HG03521 (cell line): Measurements from ENCODE around the gene MEN1.
A peak's percentile ranks its signal among the peaks of the same experiment; 100 is the strongest.

Experiments
- ATAC-seq: cut with Tn5 transposase; IDR thresholded peaks from one replicate; pipeline ENCODE4 v1.9.1; 2021; ENCODE audit warnings: mild to moderate bottlenecking, moderate library complexity; ENCODE audit not compliant: unreplicated experiment

The MEN1 gene

DNA sequence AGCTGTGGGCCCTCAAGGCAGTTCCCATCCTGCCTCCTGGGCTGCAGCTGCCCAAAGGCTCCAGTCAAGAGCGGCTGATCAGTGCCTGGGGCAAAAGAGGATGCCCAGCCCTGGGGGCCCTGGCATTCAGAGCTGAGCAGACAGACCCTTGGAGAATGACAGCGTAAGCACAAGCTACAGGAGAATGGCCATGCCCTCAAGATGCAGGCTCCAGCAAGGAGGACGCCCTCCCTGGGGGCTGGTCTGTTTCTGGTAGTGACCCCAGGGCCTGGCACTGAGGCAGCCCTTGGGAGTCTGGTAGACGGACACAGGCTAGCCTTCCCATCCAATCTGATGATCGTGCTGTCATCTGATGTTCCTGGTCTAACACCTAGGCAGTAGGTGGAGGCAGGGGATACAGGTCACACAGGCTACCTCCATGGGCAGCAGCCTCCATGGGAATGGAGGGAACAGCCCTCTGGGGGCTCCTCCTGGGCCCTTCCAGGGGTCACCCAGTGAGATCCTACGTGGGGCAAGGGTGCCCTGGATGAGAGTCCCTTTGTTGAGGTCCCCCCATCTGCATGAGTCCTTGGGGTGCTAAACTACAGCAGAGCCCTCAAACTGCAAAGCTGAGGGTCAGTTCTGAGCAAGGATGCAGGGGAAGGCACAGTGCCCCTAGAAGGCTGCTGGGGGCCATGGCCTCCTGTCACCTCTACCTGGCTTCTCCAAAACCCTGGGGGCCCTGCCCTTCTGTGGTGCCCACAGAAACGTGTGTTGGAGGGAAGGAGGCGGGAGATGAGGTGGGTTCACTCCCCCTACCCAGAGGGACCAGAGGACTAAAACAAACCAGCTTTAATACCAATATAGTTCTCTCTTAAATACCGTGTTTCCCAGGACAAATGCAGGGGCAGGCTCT is 21.8 kb downstream of the MEN1 start:
- no peak for ATAC-seq

DNA sequence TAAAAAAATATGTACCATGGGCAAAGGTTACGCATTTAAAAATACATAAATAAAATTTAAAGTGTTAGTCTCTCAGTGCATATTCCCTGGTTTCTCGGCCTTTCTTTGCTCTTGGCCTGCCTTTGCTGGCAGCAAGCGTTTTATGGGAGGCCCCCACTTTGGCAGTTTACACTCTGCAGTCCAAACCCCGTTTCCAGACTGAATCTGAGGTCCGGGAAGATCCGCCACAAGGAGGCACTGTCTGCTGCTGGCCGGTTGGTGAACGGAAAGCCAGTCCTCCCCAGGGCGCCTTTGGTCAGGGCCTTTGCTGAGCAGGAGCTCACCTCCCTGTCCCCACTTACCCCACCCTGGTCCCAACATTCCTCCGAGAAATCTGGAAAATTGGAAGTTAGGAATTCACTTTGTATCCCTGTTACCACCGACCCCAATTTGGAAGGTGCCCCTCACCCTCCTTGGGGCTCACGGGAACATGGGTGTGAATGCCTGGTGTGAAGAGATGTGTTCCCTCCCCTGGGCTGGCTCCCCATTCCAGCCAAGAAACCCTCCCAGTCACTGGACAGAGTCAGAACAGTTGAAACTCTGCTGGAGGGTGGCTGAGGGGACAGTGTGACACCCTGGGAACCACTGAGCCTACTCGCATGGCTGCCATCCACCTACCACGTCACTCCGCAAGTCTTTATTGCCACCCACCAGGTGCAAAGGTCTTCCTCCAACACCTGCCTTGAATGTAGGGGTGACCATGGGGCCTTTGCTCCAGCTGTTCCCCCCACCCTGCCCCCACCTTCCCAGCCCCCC is 22.6 kb downstream of the MEN1 start:
- no peak for ATAC-seq

DNA sequence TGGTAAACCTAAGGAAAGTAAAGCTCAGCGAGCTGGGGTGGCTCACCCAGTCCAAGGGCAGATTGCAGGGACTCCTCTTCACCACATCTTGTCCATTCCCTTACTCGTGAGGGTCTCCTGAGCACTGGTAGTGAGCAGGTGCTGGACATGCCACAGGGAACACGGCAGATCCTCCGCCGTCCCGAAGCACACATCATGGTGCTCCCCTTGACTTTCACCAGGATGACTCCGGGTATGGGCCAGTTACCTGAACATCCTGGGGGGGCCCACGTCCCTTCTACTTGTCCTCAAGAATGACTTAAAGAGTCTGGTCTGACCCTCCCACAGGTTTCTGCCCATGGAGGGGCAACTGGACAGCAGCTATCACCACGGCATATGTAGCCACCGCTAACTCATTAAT is 24.0 kb downstream of the MEN1 start:
- ATAC-seq = no peak

DNA sequence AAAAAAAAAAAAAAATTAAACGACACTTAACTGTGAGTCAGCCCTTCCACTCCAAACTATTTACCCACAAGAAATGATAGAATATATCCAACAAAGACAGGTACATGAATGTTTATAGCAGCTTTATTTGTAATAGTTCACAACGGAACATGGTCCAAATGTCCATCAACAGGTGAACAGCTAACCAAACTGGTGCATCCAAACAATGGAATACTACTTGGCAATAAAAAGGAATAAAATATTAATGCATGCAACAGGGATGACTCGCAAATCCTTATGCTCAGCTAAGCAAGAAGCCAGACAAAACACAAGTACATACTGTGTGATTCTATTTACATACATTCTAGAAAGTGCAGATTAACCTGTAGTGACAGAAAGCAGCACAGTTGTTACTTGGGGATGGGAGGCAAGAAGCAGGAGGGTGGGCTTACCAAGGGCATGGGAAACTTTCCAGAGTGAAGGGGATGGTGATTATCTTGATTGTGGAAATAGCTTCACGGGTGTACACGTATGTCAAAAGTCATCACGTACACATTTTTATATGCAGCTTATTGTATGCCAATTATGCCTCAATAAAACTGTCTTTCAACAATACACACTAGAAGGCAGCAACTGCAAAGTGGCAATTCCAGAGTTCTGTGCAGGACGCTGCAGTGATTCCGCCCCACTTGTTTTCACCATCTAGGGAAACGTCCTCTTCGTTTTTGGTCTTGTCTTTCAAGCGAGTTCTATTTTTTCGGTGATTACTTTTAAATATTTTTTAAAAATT is 25.4 kb downstream of the MEN1 start:
- ATAC-seq = no peak

DNA sequence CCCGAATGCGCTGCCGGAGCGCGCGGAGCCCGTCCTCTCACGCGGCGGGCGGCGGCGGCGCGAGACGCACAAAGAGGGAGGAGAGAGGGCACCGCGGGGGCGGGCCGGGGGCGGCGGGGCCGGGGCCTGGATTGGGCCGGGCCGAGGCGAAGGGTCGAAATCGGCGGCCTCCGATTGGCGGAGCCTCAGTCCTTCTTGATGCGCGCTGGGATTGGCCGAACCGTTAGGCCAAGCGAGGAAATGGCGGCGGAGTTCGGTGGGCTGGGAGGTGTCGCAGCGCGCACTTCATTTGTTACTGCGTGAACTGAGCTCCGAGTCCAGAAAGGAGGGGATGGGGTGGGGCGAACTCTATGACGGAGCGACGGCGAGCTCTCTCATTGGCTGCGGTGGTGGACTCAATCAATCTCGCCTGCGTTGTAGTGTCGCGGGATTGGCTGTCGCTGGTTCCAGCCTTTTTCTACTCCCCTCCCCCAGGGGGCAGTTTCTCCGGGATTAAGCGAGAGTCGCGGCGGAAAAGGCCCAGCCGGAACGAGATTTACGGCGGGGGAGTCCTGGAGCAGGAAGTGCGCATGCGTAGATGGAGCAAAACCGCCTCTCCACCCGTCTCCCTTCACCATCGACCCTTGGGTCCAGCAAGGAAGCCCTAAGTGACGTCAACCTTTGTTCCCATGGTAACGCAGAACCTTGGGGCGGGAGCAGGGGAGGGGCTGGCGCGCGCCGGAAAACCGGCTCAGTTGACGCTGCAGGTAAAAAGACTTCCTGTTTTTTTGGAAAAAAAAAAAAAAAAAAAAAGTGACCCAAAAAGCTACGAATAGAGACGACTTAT is 31.7 kb downstream of the MEN1 start, which contains the start of gene SF1:
Gene SF1, minus strand, starts transcription at position 70 of the 826 bp plus-strand sequence. CDS start 150 bp downstream, outside the sequence.
- ATAC-seq = peak; percentile 67

DNA sequence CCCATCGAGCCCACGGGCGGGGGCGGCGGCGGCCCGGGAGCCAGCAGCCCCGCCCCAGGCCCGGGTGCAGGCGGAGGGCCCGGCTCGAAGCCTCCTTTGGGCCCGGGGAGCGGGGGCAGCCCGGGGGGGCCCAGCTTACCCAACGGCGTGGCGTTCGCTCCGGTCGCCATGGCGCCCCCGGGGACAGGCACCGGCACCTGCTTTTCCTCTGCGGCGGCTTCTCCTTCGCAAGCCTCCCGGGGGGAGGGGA is 32.2 kb downstream of the MEN1 start:
- no peak for ATAC-seq

DNA sequence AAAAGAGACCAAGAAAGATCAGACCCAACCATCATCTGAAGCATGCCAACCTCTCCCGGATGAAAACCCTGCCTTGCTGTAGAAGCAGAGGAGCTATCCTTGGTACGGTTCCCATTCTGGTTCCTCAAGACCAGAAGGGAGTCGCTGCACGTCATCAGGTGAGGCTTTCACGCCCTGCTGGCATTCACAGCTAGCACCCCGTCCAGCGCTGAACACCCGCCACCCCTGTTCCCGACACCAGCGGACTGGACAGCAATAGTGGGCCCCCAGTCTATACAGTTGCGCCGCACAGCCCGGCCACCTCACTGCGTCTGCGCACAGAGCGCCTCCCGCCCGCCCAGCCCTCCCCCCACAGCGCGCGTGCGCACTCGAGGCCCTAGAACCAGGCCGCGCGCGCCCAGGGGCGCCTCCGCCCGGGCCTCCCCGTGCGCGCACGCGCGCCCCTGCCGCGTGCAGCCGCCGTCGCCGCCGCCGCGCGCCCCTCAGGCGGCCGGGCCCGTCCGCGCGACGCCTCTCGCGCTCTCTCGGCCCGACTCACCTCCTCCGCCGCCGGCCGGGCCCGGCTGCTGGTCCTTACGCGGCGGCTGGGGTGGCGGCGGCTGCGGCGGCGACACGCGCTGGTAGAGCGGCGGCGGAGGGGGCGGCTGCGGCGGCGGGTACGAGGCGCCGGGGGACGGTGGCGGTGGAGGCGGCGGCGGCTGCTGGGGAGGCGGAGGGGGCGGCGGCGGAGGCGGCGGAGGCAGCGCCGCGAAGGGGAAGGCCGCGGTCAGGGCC is 32.7 kb downstream of the MEN1 start:
- ATAC-seq = peak; percentile 27

DNA sequence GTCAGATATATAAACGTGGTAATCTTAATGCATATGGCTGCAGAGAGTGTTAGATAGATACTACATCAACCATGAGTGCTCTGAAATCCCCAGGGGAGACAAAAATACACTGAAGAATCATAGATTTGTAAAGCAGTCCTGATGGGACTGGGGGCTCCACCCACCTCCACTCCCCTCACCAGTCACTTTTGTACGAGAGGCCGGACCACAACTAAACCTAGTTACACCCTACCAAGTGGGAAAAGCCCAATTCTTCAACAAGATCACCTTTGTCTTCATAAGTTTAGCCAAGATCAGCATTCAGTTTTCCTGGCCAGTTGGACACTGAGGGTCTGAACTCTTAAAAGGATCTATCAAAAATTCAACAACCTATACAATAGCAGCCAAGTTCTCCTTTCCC is 33.5 kb downstream of the MEN1 start:
- ATAC-seq = no peak

DNA sequence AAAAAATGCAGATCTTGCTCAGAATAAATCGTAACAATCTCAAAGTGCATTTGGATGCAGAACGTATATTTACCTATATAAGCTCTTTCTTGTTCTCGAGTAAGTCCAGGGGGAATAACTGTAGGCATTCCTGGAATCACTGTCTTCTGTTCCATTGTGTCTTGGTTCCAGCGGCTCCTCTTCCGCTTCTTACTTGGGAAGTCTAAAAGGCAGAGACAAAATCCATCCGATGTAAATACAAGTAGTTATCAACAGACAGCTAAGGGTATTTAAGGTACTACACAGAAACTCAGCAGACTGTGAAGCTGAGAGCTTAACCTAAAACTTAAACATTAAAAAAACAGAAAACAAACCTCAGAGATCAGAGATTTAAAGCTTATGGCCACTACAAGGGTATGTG is 33.9 kb downstream of the MEN1 start:
- ATAC-seq = no peak

DNA sequence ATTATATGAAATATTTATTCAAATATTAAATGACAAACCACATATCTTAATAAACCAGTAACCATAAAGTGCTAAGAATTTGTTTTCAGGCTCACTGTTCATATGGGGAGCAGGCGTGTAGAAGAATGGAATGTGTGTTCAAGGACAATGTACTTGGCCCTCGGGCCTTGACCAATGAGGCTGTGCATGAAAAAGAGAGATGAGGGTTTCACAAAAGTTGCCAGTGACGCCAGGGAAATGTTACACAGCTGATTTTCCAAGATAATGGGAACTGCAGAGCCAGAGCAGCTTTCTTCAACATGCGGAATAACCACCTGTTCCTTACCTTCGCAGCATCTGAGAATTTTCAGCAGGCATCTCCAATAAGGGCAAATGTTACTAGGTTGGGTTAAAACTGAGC is 36.2 kb downstream of the MEN1 start:
- ATAC-seq = no peak

DNA sequence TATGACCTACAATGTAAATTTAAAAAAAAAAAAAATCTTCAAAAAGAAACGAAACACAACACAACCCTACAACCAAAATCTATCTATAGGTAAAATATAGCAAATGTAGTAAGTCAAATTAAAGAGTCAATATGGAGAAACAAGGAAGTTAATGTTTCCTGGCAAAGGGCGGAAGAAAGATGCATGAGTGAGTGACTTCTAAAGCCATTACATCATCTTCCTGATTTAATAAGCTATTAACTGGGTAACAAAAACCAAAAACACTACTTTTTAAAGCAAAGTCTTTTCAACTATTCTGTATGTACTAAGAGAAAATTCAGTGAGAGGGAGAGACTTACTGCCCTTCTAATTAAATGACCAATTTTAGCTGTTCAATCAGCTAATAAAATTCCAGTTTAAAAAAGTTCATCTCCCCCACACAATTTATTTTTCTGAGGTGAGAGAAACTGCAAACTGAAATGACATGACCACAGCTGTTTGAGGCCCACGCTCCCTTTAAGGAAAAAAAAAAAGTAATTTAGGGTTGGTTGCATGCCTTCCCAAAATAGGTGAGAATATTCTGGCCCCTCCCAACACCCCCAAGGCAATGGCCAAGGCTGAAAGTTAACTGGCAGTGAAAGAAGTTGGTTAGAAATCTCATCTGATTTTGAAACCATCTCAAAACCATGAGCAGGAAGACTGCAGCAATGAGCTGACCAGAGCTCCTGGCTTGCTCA is 37.9 kb downstream of the MEN1 start:
- no peak for ATAC-seq

DNA sequence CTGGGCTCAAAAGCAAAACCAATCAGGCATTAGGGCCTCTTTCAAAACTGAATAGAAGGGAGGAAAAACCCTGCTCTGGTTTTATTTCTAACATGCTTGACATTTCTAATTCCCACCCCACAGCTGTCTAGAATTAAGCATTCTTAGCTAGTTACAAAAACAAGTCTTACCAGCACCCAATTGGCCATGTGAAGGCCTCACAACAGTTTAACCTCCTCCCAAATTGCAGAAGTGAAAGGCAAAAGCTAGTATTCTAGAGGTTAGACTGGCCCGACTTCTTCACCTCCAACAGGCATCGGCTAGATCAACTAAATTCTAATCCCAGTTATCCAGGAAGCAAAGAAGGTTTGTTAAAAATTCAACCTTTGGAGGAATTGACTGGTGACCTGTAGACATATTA is 38.5 kb downstream of the MEN1 start:
- no peak for ATAC-seq

DNA sequence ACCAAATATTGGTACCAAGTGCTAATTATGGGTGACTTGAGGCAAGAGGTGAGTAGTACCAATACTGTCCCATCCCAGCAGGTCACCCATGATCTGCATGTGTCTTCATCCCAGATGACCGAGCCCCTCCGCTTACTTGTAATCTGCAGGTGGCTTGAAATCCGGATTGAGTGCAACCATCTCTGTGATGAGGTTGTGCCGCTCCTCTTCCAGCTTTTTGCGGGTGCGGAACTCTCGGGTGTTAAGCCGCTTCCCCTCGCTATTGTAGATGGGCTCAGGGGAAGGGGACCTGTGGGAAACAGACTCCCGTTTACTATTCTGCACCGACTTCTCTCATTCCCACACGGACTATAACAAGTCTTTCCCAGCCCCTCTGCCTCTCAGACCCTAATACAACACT is 40.2 kb downstream of the MEN1 start:
- no peak for ATAC-seq

DNA sequence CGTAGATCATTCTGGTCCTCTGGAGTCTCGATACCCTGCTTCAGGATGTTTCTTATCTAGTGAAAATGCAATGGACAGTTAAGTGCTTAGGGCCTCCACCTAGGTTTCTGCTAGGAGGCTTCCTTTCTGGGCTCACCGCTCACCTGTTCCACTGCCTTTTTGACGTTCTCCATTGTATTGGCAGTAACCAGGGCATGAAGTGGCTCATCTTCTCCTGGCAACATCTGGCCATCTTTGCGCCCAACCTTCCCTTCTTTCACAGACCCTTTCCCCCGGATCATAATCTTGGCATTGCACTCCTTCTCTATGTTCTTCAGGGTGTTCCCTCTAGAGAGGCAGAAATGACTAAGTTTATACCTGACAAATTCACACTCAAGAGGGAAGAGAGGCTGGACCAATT is 41.1 kb downstream of the MEN1 start:
- no peak for ATAC-seq

DNA sequence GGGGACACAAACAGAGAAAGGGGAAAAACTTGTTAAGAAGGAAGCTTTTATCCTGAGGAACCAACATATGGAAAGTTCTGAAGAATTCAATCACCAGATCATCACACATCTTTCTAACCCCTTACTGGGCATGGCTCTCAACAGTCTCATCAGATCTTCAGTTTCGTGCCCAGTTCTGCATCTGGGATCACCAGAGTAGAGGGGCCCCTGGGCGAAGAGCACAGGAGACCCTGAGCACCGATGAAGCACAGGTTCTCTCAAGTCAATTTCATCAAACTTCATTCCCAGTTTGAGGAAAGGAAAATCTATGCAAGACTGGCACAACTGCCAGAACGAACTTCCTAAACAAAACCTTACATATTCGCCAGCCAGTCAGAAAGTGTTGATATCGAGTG is 42.1 kb downstream of the MEN1 start:
- no peak for ATAC-seq

DNA sequence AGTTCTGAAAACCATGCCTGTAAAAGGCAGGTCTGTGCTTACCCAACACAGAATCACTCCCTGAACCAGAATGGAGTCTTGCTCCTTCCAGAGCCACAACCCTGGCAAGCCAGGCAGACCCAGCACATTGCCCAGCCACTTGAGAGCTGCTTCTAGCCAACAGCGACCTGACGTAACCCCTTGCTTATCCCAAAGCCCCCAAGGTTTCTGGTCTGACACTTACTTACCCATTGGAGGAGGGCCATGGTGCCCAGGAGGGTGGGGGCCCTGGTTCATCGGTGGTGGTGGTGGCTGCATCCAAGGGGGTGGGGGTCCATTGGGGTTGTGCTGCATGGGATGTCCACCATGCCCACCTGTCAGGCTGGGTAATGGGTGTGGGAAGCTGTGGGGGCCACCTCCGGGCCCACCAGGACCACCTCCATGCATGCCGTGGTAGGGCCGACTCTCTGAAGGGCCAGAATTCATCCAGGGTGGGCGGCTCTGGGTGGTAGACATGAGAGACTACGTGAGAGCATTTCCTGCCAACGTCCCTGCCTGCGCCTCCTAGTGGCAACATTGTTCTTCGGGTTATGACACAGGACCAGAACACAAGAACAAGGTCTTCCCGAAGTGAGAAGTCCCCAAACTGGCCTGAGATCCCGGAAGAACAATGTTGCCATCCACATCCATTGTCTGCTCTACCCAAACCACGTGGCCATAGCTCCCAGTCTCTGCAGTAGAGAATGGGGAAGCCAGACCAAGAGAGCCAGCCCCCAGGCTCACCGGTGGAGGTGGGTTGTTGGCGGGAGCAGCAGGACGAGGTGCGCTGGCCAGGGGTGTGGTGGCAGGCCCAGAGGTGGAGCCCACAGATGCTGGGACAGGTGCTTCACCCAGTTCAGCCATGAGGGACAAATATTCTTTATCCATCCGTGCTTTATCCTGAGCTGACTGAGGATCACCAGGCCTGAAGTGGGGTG is 42.7 kb downstream of the MEN1 start:
- no peak for ATAC-seq

DNA sequence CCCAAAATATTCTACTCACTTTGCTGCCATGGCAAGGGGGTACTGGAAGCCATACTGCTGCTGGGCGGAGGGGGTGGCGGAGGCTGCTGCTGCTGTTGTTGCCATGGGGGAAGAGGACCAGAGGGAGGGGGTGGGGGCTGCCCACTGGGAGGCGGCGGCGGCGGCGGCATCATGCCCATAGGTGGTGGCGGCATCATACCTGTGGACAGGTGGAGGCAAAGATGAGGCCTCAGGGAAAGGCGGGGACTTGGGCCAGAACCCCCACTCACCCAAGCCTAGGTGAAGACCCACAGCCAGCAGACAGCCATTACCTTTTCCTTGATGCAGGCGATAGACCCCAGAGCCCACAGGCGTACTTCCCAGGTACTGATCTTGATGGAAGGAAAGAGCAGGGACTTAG is 43.5 kb downstream of the MEN1 start:
- no peak for ATAC-seq
